Caco-2 (cell line): ENCODE results near the gene TBC1D10B. TPM values are rescaled to one million over a fixed set of nuclear protein-coding genes. Genes with fewer than 3 reads are reported as not detected.
"Not testable (repeated sequence)": the region's sequence is repeated elsewhere in the genome, so short reads cannot be mapped to it uniquely, and the experiment has no call there.

Experiments used
- BruUV-seq: library from RNA; stranded (reverse); fragments of 400-500 nt; replicated peaks from 2 replicates; lab custom pipeline; 2021; lab: Mats Ljungman, UMichigan
- CTCF ChIA-PET: fragments of 300-600 bp; sonication (Branson Sonifier 250); formaldehyde crosslinking; loops from one replicate; lab custom pipeline; 2022; ENCODE audit warnings: antibody characterized with exemption; lab: Charles Lee
- POLR2A ChIA-PET: fragments of 300-600 bp; sonication (Branson Sonifier 250); formaldehyde crosslinking; loops from one replicate; lab custom pipeline; 2022; ENCODE audit warnings: antibody characterized with exemption; lab: Charles Lee
- DNase-seq, 2 experiments: peaks; one replicate each; pipeline versions ENCODE4 v3.0.0 to v3.0.0-alpha.2; 2020 to 2022
- H3K27me3 ChIP-seq: replicated peaks from 2 replicates; pipeline ENCODE4 v1.6.0; 2011; ENCODE audit warnings: low read length; ENCODE audit not compliant: control insufficient read depth, insufficient read depth
- H3K36me3 ChIP-seq: 2 replicates; pipeline ENCODE4 v1.5.1; 2011; ENCODE audit warnings: low read length; ENCODE audit not compliant: control insufficient read depth, insufficient read depth
- H3K4me1 ChIP-seq: fragments of 250-450 bp; sonication (Bioruptor Pico); 2 replicates; pipeline ENCODE4 v1.5.1; 2020; ENCODE audit warnings: mild to moderate bottlenecking
- H3K4me3 ChIP-seq: 2 replicates; pipeline ENCODE4 v1.5.1; 2011; ENCODE audit warnings: low read depth, mild to moderate bottlenecking, control low read depth, low read length
- H3K9me3 ChIP-seq: fragments of 250-450 bp; sonication (Bioruptor Pico); 2 replicates; pipeline ENCODE4 v1.5.1; 2020; ENCODE audit warnings: mild to moderate bottlenecking, moderate library complexity
- H3K27ac Mint-ChIP-seq: one replicate; pipeline ENCODE4 v1.8.0; 2022; ENCODE audit warnings: mixed read lengths; ENCODE audit not compliant: unreplicated experiment
- H3K27me3 Mint-ChIP-seq: one replicate; pipeline ENCODE4 v1.8.0; 2022; ENCODE audit warnings: mixed read lengths; ENCODE audit not compliant: insufficient read depth, unreplicated experiment
- H3K36me3 Mint-ChIP-seq: one replicate; pipeline ENCODE4 v1.8.0; 2022; ENCODE audit warnings: mild to moderate bottlenecking, mixed read lengths; ENCODE audit not compliant: insufficient read depth, unreplicated experiment
- H3K4me1 Mint-ChIP-seq: one replicate; pipeline ENCODE4 v1.8.0; 2022; ENCODE audit warnings: low read depth, mixed read lengths; ENCODE audit not compliant: unreplicated experiment
- H3K4me3 Mint-ChIP-seq: one replicate; pipeline ENCODE4 v1.8.0; 2022; ENCODE audit warnings: mild to moderate bottlenecking, moderate library complexity, mixed read lengths; ENCODE audit not compliant: unreplicated experiment
- H3K9me3 Mint-ChIP-seq: one replicate; pipeline ENCODE4 v1.8.0; 2022; ENCODE audit warnings: mixed read lengths; ENCODE audit not compliant: unreplicated experiment
- CTCF ChIP-seq, 2 experiments: fragments of 200-600 bp in 1 of 2; IDR thresholded peaks; 1 replicate in 1 of 2; 2 replicates in 1 of 2; pipeline versions ENCODE4 v1.5.1 to v1.8.0; 2011 to 2022; ENCODE audit warnings: antibody characterized with exemption in 1 of 2, control low read depth in 1 of 2, inconsistent platforms in 1 of 2, low read depth in 1 of 2, low read length in 1 of 2, mild to moderate bottlenecking in 1 of 2, moderate library complexity in 1 of 2; ENCODE audit not compliant: insufficient read depth in 1 of 2, severe bottlenecking in 1 of 2, unreplicated experiment in 1 of 2
- intact Hi-C: fragments of 100-400 bp; cut with micrococcal nuclease; formaldehyde crosslinking; loops from one replicate; pipeline ENCODE4 v1.10.0; 2022; ENCODE audit not compliant: unreplicated experiment
- total RNA-seq: library from RNA; stranded (reverse); gene quantifications from 2 replicates; pipeline ENCODE4 v1.2.3, GENCODE V29; 2022

The TBC1D10B gene
- total RNA-seq, 1 experiment from 2014 or later, result 36.9 TPM

GRCh38 chr16:30346286-30346685 lies 24.0 kb downstream of the TBC1D10B start:
- Mint-ChIP-seq H3K27ac (no peak overlapping the region), H3K27me3 (no peaks in the 10 kb centered on the region), H3K9me3 (no peaks in the 10 kb centered on the region), H3K4me3 (no peak overlapping the region), H3K36me3 (peaks cover 16% of the 10 kb centered on the region), H3K4me1 (no peaks in the 10 kb centered on the region)
- CTCF ChIA-PET, result no interaction called here
- BruUV-seq, result no TSS peak
- no peak for DNase-seq
- H3K36me3 ChIP-seq, result no peaks in the 10 kb centered on the region
- intact Hi-C loops, result no loop called here
- no peaks in the 10 kb centered on the region for H3K4me1 ChIP-seq
- H3K27me3 ChIP-seq, result no peaks in the 10 kb centered on the region
- POLR2A ChIA-PET, result no interaction called here
- H3K9me3 ChIP-seq, result no peaks in the 10 kb centered on the region
- no peak overlapping the region for H3K4me3 ChIP-seq
- no peak for TF ChIP-seq CTCF (IDR thresholded peaks at IDR 0.05; ENCODE audit: insufficient read depth in 1 of 2, low read depth in 1 of 2, low read length in 1 of 2, severe bottlenecking in 1 of 2, unreplicated experiment in 1 of 2)

DNA sequence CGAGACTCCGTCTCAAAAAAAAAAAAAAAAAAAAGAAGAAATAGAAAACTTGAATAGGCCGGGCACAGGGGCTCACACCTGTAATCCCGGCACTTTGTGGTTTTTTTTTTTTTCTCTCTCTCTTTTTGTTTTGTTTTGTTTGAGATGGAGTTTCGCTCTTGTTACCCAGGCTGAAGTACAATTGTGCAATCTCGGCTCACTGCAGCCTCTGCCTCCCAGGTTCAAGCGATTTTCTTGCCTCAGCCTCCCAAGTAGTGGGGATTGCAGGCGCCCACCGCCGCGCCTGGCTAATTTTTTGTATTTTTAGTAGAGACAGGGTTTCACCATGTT lies 26.8 kb downstream of the TBC1D10B start:
- H3K4me3 ChIP-seq, H3K36me3 Mint-ChIP-seq, H3K4me1 Mint-ChIP-seq, POLR2A ChIA-PET, BruUV-seq, H3K36me3 ChIP-seq, H3K27ac Mint-ChIP-seq, H3K9me3 ChIP-seq, H3K4me1 ChIP-seq, intact Hi-C loops, H3K9me3 Mint-ChIP-seq, H3K27me3 Mint-ChIP-seq, H3K4me3 Mint-ChIP-seq, H3K27me3 ChIP-seq, DNase-seq: not testable (repeated sequence)
- CTCF ChIA-PET, result interaction anchor here (1.1 kb wide), 1 partner anchor 59 kb away, joined by 3 read pairs; no protein-coding TSS in a partner anchor

- H3K4me3 Mint-ChIP-seq, result no peak overlapping the region
- CTCF ChIA-PET, result interaction anchor here (1.1 to 1.4 kb wide), 2 partner anchors 59 to 66 kb away, joined by 3 to 5 read pairs; no protein-coding TSS in a partner anchor
- no peak for TF ChIP-seq CTCF (IDR thresholded peaks at IDR 0.05; ENCODE audit: insufficient read depth in 1 of 2, low read depth in 1 of 2, low read length in 1 of 2, severe bottlenecking in 1 of 2, unreplicated experiment in 1 of 2)
Observed at GRCh38 chr16:30342751-30343490, 27.4 kb downstream of the TBC1D10B start.

More at GRCh38 chr16:30342751-30343490, 27.4 kb downstream of the TBC1D10B start:
- Mint-ChIP-seq H3K9me3 (no peaks in the 10 kb centered on the region), H3K4me1 (no peaks in the 10 kb centered on the region), H3K36me3 (no peaks in the 10 kb centered on the region), H3K27ac (no peak overlapping the region), H3K27me3 (no peaks in the 10 kb centered on the region)
- H3K4me3 ChIP-seq, result no peak overlapping the region
- no TSS peak for BruUV-seq
- H3K9me3 ChIP-seq, result no peaks in the 10 kb centered on the region
- no peaks in the 10 kb centered on the region for H3K4me1 ChIP-seq
- intact Hi-C loops, result no loop called here
- POLR2A ChIA-PET, result no interaction called here
- DNase-seq, result no peak
- H3K27me3 ChIP-seq, result no peaks in the 10 kb centered on the region
- no peaks in the 10 kb centered on the region for H3K36me3 ChIP-seq
